CD4-positive, alpha-beta T cell treated with Interleukin-21 for 1 hour (primary cell): ENCODE data around the gene FAM76B.
A peak's percentile ranks its signal among the peaks of the same experiment; 100 is the strongest.
"Not testable (repeated sequence)": the region's sequence is repeated elsewhere in the genome, so short reads cannot be mapped to it uniquely, and the experiment has no call there.

Experiments used
- DNase-seq: peaks from one replicate; pipeline ENCODE4 v3.0.0-alpha.2; 2020

Gene FAM76B

DNA sequence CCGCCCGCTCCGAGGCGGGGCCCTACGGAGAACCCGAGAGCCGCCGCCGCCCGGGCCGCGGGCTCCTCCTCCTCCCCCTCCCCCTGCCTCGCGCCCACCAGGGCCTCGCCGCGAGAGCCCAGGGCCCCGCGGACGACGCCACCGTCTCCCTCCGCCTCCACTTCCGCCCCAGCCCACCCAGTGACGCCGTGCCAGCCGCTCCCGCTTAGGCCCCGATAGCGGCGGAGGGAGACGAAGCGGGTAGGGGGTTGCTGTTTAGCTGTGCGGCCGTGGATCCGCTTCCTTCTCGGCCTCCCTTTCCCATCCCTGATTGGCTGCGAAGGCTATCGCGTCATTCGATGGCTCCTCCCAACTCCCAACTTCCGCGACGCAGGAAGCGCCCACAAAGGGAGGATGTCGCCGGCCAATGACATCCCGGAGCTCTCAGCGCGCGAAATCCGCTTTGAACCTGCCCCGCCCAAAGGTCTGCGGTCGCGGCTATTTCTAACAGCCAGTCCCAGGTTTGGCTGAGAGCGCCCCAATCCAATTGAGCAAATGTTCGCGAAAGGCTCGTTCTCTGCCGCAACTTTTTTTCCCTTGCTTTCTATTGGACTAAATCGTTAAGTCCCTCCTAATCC is at the start of gene FAM76B:
TSS of gene FAM76B (minus strand) at position 277 of the 617 bp plus-strand sequence. CDS start 304 bp downstream, outside the sequence.
- DNase-seq: peak; percentile 99

DNA sequence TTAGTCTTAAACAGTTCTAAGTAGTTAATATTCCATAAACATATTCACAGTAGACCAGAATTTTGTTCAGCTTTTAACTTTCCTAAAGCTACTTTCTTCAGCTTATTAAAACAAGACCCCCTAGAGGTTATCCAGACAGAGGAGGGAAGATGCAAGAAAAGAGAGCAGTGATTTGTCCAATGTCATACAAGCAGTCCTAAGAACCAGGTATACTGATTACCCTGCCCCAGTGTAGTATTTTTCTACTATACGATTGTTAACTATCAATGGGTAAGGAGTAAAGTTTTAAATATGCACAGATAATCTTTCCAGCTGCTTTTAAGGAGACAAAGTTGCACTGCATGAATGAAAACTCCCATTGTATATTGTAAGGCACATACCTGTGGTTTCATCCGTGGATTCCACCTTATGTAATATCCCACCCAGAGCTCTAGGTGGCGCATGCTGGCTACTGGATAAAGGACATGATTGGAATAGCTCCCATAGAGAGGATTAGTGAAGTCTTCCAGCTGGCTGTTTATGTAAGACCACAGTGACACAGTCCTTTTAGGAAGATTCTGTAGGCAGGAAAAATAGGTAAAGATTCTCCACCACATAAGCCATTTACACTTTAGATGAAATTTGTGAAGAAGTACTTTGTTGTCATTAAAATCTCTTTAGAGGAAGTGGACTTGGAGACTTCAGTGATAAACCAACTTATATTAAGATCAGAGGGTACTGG is 46.3 kb upstream of the FAM76B start:
- peak; percentile 68 for DNase-seq

DNA sequence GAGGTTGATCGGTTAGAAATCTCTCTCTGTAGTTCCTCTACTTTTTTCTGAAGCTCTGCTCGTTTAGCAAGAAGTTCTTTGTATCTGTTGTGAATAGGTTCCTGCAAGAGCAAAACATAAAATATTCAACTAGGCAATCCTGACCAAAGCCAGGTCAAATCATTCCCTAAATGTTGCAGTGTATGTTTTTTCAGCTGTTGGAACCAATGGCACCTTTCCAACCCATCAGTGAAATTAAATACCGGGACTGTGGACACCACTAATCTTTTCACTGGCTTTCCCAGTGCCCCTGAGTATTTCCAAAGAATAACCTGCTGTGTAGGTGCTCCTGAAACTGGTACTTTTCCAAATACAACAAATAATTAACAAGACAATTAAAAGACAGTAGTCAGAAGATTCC is 45.8 kb upstream of the FAM76B start:
- no peak for DNase-seq

DNA sequence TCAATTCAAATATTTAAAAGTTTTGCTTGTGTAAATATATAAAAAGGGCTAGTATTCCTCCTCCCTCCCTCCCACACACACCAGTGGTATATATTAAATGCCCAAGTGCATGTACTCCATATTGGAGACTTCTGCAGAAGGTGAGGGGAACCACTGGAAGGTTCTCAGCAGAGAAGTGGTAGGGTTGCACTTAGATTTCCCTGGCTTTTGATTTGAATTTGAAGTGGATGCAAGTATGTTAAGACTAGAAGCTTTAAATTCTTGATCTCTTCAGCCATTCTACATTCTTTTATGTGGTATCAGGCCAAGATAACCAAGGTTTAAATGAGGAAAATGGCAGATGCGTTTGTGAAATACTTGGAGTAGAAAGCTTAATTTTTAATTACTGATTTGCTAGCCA is 43.8 kb upstream of the FAM76B start:
- no peak for DNase-seq

DNA sequence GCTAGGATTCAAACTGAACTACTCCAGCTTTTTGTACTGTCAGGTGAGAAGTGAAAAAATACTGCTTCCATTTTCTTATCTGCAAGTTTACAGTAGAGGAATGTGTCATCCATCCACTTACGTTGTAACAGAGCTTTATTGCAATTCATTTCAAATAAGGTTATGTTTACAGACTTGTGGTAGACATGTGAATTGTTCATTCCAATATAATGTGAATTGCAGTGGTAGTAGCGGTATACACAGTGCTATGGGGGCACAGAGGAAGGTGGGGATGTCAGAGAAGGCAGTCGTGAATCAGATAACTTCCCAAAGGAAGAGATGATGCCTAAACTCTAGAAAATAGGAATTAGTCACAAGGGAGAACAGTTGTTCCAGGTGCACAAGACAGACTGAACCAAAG is 43.2 kb upstream of the FAM76B start:
- DNase-seq: no peak

DNA sequence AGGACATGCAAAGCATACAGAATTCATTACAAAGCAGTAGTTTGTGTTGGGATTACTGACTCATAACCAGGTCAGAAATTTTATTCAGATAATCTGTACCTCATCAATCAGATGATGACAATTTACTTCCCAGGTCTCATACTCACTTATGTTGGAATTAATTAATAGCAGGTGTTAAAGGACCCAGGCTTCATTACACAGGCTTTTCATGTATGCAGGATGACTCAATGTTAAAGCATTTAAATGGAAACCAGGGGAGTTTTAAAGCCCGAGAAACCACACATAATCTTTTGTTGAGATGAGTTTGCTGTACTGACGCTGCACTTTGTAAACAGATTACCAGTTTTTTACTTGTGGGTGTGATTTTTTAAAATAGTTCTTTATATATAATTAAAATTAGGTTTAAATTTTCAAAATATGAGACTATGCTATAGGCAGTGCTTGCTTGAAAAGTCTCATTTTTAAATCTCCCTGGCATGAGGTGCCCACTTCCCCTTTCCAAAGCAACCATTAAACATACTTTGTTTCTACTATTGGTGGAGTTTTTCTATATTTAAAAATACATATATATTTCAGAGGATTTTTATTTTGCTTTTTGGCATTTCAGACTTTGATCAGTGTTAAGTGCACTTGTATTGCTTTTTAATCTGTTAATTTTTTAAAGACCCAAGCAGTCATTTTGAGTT is 41.8 kb upstream of the FAM76B start:
- DNase-seq: no peak

DNA sequence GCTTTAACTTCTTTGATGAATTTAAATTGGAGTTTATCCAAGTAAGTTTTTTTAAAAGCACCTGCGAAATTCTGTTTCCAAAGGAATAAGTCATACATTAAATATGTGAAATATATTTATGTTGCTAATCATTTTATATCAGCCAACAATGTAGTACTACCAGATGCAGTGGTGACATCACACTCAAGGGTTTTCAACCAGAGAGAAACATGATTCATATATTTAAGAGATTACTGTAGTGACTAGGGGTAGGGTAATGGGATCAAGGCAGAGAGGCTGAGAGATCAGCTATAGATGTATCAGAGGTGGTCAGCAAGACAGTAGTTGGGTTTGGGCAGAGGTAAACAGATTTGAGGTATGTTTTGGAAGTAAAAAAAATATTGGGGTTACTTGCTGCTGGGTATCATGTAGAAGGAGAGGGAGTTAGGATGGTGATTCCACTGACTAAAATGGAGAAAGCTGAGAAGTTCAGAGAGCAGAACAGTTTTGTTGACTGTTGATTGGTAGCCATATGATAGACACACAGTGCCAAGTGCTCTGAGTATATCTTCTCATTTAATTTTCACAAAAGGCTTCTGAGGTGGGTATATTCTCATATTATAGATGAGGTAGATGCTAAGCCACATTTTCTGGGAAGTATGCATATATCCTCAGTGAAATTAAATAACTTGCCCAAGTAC is 40.1 kb upstream of the FAM76B start:
- DNase-seq: no peak

DNA sequence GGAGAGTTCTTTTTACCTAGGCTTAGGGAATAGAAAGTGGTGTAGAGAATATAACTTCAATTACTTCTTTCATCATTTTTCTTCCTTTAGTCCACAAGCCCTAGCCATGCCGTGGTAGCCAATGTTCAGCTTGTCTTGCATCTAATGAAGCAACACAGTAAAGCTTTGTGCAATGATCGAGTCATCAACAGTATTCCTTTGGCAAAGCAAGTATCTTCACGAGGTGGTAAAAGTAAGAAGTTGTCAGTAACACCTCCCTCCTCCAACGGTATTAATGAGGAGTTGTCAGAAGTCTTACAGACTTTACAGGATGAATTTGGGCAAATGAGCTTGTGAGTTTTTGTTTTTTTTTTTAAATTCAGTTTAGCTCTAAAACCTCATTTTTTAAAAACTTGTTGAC is 38.1 kb upstream of the FAM76B start:
- DNase-seq: no peak

DNA sequence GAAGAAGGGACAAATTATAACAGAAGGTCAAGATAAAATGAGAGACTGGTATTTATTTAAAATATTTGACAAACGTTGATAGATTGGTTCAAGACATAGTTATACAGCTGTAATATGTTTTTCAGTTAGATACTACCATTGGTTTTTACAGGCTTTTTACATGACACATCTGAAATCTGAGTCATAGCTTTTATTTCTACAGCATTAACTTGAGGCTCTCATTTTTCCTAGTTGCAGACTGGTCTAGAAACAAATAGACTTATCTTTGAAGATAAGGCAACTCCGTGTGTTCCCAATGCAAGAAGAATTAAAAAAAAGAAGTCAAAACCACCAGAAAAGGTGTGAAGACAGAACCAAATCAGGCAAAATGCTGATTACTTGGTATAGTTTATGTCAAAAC is 32.1 kb upstream of the FAM76B start:
- no peak for DNase-seq

DNA sequence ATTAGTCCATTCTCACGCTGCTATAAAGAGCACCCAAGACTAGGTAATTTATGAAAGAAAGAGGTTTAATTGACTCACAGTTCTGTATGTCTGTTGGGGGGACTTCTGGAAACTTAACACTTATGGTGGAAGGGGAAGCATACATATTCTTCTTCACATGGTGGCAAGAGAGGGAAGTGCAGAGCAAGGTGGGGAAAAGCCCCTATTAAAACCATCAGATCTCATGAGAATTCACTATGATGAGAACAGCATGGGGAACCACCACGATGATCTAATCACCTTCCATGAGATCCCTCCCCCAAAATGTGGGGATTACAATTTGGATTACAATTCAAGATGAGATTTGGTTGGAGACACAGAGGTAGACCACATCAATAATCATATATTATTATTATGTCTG is 26.5 kb upstream of the FAM76B start:
- no peak for DNase-seq

DNA sequence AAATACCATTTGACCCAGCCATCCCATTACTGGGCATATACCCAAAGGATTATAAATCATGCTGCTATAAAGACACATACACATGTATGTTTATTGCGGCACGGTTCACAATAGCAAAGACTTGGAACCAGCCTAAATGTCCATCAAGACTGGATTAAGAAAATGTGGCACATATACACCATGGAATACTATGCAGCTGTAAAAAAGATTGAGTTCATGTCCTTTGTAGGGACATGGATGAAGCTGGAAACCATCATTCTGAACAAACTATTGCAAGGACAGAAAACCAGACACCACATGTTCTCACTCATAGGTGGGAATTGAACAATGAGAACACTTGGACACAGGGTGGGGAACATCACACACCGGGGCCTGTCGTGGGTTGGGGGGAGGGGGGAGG is 21.5 kb upstream of the FAM76B start:
- not testable (repeated sequence) for DNase-seq

DNA sequence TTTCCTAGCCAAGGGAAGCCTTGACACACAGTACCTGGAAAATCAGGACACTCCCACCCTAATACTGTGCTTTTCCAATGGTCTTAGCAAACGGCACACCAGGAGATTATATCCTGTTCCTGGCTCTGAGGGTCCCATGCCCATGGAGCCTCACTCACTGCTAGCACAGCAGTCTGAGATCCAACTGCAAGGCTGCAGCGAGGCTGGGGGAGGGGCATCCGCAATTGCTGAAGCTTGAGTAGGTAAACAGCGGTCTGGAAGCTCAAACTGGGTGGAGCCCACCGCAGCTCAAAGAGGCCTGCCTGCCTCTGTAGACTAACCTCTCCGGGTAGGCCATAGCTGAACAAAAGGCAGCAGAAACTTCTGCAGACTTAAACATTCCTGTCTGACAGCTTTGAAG is 16.9 kb upstream of the FAM76B start:
- not testable (repeated sequence) for DNase-seq

DNA sequence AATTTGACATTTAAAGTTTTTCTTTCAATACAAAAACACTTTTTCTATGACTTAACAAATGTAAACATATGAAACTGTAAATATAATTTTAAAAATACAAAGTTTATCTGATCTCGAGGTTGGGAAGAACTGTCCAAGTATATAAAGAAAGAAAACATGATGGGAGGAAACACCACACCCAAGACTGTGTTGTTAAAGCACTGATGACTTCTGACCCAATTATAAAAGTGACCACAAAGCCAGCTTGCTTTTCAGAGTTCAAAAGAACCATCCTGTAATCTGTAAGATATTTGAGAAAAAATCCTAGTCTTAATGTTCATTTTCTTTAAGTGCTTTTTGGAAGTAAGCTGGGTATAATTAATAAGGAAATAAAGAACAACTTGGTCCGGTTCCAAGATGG is 16.3 kb upstream of the FAM76B start:
- DNase-seq: no peak

DNA sequence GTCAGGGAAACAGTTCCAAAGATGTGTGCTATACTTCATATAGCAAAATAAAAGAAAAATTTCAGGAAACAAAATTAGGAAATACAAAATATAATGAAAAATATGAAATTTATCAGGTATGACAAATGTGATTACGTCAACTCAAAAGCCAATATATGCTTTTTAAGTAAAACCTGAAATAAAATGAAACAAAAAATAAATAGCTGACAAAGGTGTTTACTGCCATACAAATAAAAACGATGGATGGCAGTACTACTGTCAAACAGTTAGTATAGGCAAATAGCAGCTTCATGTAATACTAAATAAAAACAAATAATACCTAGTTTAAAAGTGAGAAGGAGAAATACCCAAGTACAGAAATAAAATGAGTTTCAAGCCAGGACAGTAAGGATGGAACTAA is 14.4 kb upstream of the FAM76B start:
- DNase-seq: no peak

DNA sequence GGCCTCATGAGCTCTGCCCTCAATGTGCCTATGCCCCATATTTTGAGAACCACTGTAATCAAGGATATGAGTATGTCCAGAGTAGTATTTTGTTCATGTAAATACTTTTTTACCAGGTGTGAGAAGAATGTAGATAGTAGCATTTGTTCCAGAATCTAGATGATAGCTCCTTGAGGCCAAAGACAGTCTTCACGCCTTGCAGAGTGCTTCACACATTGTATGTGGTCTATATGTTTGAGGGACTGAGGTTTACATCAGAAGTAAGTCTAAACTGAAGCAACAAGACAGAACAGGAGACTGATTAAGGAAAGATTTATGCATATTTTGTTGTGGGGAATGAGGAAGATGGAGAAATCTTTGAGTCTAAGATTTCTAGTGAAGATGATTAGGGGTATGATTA is 13.2 kb upstream of the FAM76B start:
- DNase-seq: no peak

DNA sequence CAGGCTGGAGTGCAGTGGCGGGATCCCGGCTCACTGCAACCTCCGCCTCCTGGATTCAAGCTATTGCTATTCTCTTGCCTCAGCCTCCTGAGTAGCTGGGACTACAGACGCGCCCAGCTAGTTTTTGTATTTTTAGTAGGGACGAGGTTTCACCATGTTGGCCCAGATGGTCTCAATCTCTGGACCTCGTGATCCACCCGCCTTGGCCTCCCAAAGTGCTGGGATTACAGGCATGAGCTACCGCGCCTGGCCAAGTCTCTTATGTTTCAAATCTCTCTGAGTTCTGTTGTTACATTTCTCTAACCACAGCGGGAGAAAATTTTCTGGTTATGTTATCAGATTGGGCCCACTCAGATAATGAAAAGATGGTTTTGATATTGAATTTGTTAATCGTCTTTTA is 10.9 kb upstream of the FAM76B start:
- DNase-seq: no peak

DNA sequence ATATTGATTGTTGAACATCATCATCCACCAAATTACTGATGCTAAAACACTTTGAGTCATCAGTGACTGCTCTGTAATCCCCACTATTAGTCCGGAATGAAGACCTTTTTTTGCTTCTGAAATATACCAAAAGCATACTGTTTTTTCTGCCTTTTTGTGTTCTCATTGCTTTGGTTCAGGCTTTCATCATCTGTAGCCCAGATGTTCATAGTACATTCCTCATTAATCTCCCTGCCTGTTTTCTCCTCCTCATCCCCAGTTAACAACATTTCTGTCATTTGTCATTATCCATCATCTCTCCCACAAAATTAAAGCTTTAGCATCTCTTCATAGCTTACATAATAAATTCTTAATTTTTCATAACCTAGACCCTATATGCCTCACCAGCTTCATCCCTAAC is 10.0 kb upstream of the FAM76B start:
- no peak for DNase-seq

DNA sequence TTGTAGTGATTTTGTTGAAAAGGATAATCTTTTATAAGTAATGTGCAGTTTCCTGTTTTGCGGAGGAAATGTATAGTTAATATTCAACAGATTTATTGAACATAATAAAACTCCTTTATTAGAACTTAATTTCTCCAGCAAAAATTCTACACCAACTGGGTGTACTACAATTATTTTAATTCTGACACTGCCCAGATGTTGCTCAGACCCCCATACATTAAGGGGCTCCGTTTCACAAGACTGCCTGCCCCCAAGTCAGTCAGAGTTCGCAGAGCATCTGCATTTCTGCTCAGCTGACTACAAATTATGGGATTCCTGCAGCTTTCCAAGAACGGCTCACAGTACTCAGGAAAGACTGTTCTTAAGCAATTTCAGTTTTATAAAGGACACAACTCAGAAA is 6.9 kb upstream of the FAM76B start:
- DNase-seq: no peak

DNA sequence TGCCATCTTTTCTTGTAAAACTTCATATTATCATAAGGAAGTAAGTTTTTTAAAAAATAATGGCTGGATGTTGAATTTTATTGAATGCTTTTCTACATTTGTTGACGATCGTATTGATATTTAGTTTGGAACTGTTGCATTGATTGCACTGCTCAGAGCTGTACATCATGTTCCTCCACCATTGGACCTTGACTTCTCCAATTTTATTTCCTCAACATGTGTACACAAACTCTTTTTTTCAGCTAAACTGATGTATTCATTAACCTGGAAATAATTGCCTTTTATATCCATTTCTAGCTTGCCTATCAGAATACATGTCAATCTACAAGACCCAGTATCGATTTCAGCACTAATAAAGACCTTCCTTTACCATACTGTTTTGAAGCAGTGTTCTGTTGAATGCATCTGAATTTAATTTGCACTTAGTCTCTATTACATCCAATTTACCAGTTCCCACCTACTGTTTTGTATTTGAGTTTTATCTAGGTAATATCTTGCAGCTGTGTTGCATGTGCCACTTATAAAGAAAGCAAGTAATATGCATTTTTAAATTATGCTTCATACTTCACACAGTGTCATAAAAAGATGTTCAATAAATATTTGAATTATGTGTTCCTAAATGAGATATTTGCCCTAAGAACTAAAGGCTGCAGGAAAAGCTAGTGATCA is 6.2 kb upstream of the FAM76B start:
- no peak for DNase-seq

DNA sequence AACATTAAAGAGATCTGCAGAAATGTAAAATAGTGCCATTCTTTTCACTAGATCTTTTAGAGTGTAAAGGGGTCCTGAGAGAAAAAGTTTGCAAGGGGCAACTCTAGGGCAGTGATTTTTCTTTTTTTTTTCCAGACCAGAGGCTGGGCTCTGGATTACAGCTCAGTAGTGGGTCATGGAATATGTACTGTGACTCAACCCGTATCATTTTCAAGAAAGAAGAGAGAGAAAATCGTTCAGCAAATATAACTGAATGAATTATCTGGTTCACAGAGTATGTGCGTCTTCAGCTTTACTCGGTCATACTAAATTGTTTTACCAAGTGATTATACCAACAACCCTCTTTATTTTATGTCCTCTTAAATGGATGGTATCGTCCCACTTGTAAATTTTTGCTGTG is 4.5 kb upstream of the FAM76B start:
- DNase-seq: no peak

DNA sequence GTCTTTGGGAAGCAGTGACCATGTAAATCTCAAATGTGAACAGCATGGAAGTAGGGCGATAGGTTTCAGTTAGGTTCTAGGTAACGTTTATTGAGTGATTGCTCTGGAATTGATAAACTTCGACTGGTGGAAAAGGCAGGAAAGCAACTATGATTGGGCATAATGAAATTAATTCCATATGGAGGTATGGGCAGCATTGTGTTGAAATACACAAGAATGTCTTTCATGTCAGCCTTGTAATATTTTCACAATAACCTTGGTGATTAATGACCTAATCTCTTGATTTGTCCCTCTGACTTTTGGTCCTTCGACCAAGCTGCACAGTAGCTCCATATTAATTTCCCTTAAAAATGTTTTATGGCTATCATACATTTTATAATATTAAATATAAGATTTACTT is 3.5 kb upstream of the FAM76B start:
- no peak for DNase-seq

DNA sequence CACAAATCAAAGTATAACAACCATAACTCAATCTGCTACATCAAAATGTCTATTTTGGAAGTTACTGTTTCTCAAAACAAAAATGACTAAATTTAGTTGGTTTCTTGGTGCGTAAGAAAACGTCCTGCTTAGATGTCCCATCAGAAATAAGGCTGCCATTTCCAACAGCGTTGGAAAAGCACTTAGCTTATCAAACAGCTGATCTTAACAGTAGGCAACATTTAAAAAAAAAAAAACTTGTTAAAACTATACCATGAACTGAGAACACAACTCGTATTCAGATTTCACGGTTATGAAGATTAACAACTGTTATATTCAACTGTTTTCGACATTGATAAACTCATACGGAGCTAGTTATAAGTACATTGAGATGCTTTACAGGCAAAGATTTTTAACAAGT is 3.1 kb upstream of the FAM76B start:
- DNase-seq: no peak

DNA sequence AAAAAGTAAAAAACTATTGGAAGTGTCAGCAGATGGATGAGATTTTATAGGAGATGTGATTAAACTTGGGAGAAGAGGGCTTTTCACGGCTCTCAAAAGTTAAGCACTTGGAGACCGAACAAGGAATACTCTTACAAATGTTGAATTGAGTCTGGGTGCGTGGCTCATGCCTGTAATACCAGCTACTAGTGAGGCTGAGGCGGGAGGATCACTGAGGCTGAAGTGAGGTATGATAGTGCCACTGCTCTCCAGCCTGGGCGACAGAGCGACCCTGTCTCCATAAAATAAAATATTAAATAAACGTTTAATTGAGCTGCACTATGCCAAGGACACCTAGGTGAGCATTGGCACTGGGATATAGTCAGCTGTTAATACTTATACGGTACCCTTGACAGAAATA is 2.6 kb upstream of the FAM76B start:
- DNase-seq: no peak
